ENCODE measurements around the gene ASB1. TPM values are rescaled to one million over a fixed set of nuclear protein-coding genes. Genes with fewer than 3 reads are reported as not detected.

ASB1 gene
- total RNA-seq, 1 donor from 2014 or later = 35.2 TPM

DNA sequence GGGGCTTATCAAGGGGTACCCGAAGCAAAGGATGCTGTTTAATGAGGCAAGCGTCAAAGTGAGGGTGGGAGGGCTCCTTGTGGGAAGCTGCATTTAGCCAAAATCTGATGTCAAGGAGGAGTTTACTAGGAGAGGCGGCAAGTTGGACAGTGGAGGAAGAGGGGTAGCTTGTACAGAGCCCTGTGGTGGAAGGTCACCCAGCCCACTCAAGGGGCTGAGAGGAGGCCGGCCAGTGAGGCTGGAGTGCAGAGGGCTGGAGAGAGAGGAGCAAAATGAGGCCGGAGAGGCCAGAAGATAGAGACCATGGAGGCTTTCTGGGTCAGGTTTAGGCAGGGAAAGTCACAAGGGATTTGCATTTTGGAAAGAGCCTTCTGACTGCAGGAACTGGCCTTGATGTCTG, 49.5 kb downstream of the ASB1 start:
- peaks cover 8% of the 10 kb centered on the region for H3K27me3 Mint-ChIP-seq (ENCODE audit: insufficient read depth)
- no peaks in the 10 kb centered on the region for H3K36me3 Mint-ChIP-seq (ENCODE audit: low read depth)
- H3K4me1 Mint-ChIP-seq (ENCODE audit: low read depth) = no peaks in the 10 kb centered on the region
- DNase-seq (ENCODE audit: low spot score) = no peak
- no peak overlapping the region for H3K4me3 Mint-ChIP-seq
- intact Hi-C loops (cut with micrococcal nuclease) = no loop called here
- H3K9me3 Mint-ChIP-seq = peaks cover 41% of the 10 kb centered on the region
- H3K27ac Mint-ChIP-seq = no peak overlapping the region

DNA sequence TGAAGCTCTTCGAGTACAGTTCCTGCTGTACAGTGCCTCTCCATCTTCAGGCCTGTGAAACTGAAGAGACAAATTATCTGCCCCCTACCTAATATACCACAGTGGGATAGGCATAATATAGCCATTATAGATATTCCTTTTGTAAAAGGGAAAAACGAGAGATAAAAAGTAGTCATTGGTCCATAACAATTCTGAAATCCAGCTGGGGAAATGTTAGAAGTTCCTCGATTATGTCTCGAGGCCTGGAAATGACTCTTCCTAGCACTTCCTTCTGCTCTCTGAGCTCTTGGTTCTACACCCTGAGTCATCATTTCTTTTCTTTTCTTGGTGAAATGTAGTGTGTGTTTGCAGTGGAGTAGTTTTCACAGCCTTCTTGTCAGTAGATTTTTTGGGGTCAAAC, 51.5 kb downstream of the ASB1 start:
- Mint-ChIP-seq H3K4me3 (no peak overlapping the region), H3K9me3 (peaks cover 26% of the 10 kb centered on the region), H3K27me3 (ENCODE audit: insufficient read depth) (peaks cover 3% of the 10 kb centered on the region), H3K27ac (no peak overlapping the region), H3K4me1 (ENCODE audit: low read depth) (no peaks in the 10 kb centered on the region), H3K36me3 (ENCODE audit: low read depth) (no peaks in the 10 kb centered on the region)
- intact Hi-C loops (cut with micrococcal nuclease) = no loop called here
- no peak for DNase-seq (ENCODE audit: low spot score)

DNA sequence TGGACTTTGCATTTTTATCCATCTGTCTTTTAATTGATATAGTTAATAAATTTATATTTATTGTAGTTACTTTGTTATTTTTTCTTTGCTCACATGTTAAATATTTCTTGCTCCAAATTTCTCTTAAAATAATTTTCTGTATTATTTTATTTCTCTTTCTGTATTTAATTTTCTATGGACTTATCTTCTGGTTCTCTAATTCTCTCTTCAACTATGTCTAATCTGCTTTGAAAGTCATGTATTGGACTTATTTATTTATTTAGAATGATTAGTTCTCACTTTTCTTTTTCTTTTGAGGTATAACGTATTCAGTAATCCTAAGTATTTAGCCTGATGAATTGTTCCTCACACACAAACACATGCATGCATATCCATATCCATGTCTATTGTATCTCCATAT, 53.1 kb downstream of the ASB1 start:
- Mint-ChIP-seq H3K9me3 (peaks cover 13% of the 10 kb centered on the region), H3K4me1 (ENCODE audit: low read depth) (no peaks in the 10 kb centered on the region), H3K36me3 (ENCODE audit: low read depth) (no peaks in the 10 kb centered on the region), H3K4me3 (no peak overlapping the region), H3K27me3 (ENCODE audit: insufficient read depth) (peaks cover 3% of the 10 kb centered on the region), H3K27ac (no peak overlapping the region)
- no peak for DNase-seq (ENCODE audit: low spot score)
- intact Hi-C loops (cut with micrococcal nuclease) = no loop called here

DNA sequence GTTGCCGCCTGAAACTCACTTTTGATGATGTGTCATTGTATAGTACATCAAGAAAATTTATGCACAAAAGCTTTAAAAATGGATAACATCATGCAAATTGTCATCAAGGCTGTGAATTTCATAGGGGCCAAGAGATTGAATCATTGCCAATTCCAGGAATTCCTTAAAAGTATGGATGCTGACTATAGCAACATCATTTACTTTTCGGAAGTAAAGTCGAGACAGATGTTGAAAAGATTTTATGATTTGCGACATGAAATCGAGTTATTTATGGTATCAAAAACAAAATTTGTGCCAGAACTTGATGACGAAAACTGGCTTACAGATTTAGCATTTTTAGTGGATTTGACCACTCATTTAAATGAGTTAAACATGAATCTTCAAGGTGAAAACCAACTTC, 56.3 kb downstream of the ASB1 start:
- Mint-ChIP-seq H3K4me3 (no peak overlapping the region), H3K27ac (no peak overlapping the region), H3K36me3 (ENCODE audit: low read depth) (no peaks in the 10 kb centered on the region), H3K27me3 (ENCODE audit: insufficient read depth) (no peaks in the 10 kb centered on the region), H3K9me3 (peaks cover 13% of the 10 kb centered on the region), H3K4me1 (ENCODE audit: low read depth) (no peaks in the 10 kb centered on the region)
- intact Hi-C loops (cut with micrococcal nuclease) = no loop called here
- DNase-seq (ENCODE audit: low spot score) = no peak

DNA sequence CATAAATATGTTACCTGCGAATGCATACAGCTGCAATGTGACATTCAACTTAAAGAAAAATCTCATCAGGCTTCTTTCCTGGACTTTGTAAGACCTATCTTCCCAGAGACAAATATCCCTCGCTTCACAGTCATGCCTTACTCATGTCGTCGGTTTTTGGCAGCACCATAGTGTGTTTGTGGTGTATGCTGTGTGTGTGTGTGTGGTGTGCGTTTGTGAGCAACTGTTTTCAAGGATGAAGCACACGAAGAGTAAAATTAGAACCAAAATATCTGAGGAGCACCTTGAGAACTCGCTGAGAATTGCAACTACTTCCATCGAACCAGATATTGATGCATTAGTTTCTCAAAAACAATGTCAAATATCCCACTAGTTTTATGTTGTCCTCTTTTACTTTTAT, 56.9 kb downstream of the ASB1 start:
- peaks cover 8% of the 10 kb centered on the region for H3K9me3 Mint-ChIP-seq
- no peak overlapping the region for H3K4me3 Mint-ChIP-seq
- no peaks in the 10 kb centered on the region for H3K27me3 Mint-ChIP-seq (ENCODE audit: insufficient read depth)
- H3K36me3 Mint-ChIP-seq (ENCODE audit: low read depth) = no peaks in the 10 kb centered on the region
- no peak for DNase-seq (ENCODE audit: low spot score)
- H3K27ac Mint-ChIP-seq = no peak overlapping the region
- intact Hi-C loops (cut with micrococcal nuclease) = no loop called here
- no peaks in the 10 kb centered on the region for H3K4me1 Mint-ChIP-seq (ENCODE audit: low read depth)

DNA sequence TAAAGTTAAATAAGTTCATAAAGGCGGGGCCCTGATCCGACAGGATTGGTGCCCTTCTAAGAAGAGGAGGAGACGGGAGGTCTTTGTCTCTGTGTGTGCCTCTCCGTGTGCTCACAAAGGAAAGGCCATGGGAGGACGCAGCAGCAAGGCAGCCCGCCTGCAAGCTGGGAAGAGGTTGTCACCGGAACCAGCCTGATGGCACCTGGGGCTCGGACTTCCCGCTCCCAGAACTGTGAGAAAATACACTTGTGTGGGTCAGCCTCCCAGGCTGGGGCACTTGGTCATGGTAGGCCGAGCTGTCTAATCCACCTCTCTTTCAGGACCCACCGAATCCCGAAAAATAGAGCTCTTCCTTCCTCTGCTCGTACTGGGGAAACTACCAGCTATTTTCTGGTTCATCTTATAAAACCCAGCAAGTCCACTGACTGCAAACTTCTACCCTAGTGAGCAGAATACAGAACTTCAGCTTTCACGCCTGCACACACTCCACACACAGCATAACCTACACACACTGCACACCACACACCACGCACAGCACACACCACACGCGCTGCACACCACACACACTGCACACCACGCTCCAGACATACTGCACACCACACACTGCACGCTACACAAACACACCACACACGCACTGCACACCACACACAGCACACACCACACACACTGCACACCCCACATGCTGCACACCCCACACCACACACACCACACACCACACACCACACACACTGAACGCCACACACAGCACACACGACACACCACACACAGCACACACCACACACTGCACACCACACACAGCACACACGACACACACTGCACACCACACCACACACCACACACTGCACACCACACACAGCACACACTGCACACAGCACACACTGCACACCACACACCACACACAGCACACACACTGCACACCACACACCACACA, 58.1 kb downstream of the ASB1 start:
- Mint-ChIP-seq H3K4me1 (ENCODE audit: low read depth) (no peaks in the 10 kb centered on the region), H3K36me3 (ENCODE audit: low read depth) (no peaks in the 10 kb centered on the region), H3K27ac (no peak overlapping the region), H3K4me3 (no peak overlapping the region), H3K9me3 (peaks cover 8% of the 10 kb centered on the region), H3K27me3 (ENCODE audit: insufficient read depth) (no peaks in the 10 kb centered on the region)
- no peak for DNase-seq (ENCODE audit: low spot score)
- intact Hi-C loops (cut with micrococcal nuclease) = no loop called here

DNA sequence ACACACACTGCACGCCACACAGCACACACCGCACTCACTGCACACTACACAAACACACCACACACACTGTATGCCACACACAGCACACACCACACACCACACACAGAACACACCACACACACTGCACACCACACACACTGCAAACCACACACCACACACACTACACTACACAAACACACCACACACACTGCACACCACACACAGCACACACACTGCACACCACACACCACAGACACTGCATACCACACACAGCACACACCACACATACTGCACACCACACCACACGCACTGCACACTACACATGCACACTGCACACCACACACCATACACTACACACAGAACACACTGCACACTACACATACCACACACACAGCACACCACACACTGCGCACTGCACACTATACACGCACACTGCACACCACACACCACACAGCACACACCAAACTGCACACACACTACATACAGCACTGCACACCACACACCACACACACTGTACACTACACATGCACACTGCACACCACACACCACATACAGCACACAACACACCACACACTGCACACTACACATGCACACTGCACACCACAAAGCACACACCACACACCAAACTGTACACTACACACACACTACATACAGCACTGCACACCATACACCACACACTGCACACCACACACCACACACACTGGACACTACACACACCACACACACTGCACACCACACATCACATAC, 59.6 kb downstream of the ASB1 start:
- intact Hi-C loops (cut with micrococcal nuclease) = no loop called here
- Mint-ChIP-seq H3K27ac (no peak overlapping the region), H3K27me3 (ENCODE audit: insufficient read depth) (no peaks in the 10 kb centered on the region), H3K4me1 (ENCODE audit: low read depth) (no peaks in the 10 kb centered on the region), H3K36me3 (ENCODE audit: low read depth) (no peaks in the 10 kb centered on the region), H3K9me3 (no peaks in the 10 kb centered on the region), H3K4me3 (no peak overlapping the region)
- DNase-seq (ENCODE audit: low spot score) = no peak

DNA sequence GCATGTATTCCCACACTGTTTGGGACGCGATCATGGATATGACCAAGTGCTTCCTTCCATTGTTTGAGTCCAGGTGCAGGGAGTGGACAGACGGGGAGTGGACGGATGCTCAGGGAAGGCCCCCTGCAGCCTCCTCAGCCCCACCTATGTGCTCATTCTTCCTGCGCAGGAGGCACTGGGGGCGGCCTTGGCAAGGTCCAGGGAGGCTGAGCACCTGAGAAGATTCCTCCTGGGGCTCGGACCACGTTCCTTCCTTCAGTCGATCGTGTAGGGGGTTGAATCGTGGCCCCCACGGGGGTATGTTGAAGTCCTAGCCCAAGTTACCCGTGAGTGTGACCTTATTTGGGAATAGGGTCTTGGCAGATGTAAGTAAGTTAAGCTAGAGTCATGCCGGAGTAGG, 60.4 kb downstream of the ASB1 start:
- Mint-ChIP-seq H3K4me1 (ENCODE audit: low read depth) (no peaks in the 10 kb centered on the region), H3K9me3 (no peaks in the 10 kb centered on the region), H3K27me3 (ENCODE audit: insufficient read depth) (no peaks in the 10 kb centered on the region), H3K27ac (no peak overlapping the region), H3K36me3 (ENCODE audit: low read depth) (no peaks in the 10 kb centered on the region), H3K4me3 (no peak overlapping the region)
- DNase-seq (ENCODE audit: low spot score) = no peak
- intact Hi-C loops (cut with micrococcal nuclease) = no loop called here

DNA sequence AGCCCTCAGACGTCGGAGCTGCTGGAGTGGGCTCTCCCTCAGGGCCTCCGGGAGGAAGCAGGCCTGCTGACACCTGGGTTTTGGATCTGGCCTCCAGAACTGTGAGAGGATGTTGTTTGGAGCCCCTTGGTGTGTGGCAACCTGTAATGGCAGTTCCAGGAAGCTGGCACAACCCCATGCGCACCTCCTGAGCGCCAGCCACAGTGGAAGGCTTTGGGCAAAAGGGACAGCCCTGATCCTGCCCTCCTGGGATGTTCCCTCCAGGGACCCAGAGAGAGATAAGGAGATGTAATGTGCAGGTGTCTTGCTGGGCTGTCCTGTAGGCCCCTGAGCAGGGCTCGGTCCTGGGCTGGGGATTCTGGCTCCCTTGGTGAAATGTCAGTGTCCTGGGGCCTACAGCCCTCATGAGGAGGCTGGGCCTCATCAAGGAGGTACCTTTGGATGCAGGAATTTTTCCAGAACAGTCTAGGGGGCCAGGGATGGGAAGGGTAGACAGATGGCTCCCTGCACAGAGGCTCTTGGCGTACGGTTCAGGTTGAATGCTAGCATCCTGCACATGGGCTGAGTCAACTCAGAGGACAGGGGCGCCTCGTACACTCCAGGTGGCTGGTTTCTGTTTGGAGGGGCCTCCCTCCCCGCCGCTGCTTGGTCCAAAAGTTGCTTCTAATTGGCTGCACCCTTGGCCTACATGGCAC, 61.1 kb downstream of the ASB1 start:
- H3K9me3 Mint-ChIP-seq = no peaks in the 10 kb centered on the region
- intact Hi-C loops (cut with micrococcal nuclease) = no loop called here

DNA sequence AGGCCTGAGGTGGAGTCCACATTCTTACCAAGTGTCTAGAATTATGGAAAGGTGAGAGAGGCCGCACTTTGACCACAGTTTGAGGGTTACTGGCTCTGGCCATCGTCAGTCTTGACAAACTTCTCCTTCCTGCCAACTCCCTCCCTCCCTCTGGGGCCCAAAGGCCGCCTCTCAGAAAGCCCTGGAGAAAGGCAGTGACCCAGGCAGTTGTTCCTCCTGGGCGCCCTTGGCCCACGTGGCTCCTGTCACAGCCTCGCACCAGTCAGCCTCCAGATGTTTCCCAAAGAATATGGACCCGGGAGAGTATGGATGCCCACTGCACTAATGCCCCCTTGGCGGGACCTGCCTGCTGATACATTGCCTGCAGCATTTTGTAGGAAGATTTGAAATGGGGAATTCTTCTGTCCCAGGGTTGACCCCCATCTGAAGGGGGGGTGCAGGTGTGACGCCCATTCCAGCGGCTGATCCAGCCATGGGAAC, 61.7 kb downstream of the ASB1 start:
- H3K4me1 Mint-ChIP-seq (ENCODE audit: low read depth) = peaks cover 6% of the 10 kb centered on the region
- no peak overlapping the region for H3K4me3 Mint-ChIP-seq
- no peaks in the 10 kb centered on the region for H3K9me3 Mint-ChIP-seq
- intact Hi-C loops (cut with micrococcal nuclease) = no loop called here
- no peaks in the 10 kb centered on the region for H3K36me3 Mint-ChIP-seq (ENCODE audit: low read depth)
- peaks cover 2% of the 10 kb centered on the region for H3K27me3 Mint-ChIP-seq (ENCODE audit: insufficient read depth)
- H3K27ac Mint-ChIP-seq = no peak overlapping the region
- no peak for DNase-seq (ENCODE audit: low spot score)

More for the DNA sequence above, 61.1 kb downstream of the ASB1 start:
- DNase-seq (ENCODE audit: low spot score) = no peak
- no peak overlapping the region for H3K4me3 Mint-ChIP-seq
- H3K36me3 Mint-ChIP-seq (ENCODE audit: low read depth) = no peaks in the 10 kb centered on the region
- peaks cover 3% of the 10 kb centered on the region for H3K4me1 Mint-ChIP-seq (ENCODE audit: low read depth)
- no peak overlapping the region for H3K27ac Mint-ChIP-seq
- peaks cover 2% of the 10 kb centered on the region for H3K27me3 Mint-ChIP-seq (ENCODE audit: insufficient read depth)

DNA sequence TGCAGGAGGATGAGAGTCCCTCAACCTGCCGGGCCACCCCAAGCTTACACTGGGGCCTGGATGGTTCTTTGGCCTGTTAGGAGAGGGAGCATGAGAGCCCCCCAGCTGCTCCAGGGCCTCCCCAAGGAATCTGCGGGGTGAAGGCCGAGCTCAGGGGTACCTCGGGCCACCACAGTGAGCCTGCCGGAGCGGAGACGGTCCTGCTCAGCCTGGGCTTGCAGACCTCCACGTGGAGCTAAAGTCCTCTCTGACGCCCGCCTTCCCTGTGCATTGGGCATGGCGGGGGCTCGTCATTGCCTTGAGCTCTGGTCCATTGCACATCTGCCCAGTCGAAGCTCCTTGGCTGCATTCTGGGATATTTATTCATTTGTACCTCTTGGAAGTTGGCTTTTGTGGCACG, 62.7 kb downstream of the ASB1 start:
- Mint-ChIP-seq H3K4me1 (ENCODE audit: low read depth) (peaks cover 17% of the 10 kb centered on the region), H3K36me3 (ENCODE audit: low read depth) (no peaks in the 10 kb centered on the region), H3K27me3 (ENCODE audit: insufficient read depth) (peaks cover 2% of the 10 kb centered on the region), H3K4me3 (no peak overlapping the region), H3K27ac (no peak overlapping the region), H3K9me3 (no peaks in the 10 kb centered on the region)
- intact Hi-C loops (cut with micrococcal nuclease) = no loop called here
- no peak for DNase-seq (ENCODE audit: low spot score)

DNA sequence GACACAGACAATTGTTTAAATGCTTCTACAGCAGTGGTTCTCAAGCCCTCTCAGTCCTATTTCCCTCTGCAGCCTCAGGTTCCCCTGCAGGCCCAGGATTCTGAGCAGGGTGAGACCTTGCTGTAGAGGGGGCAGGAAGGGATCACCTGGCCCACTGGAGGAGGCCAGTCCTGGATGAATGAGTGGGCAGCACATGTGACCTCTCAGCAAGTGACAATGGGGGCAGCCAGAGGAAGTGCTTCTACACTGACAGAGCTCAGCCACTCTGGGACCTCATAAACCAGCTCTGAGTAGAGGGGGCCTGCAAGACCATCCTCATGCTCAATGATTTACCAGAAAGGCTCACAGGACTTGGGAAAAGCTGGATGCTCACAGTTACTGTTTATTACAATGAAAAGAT, 63.2 kb downstream of the ASB1 start:
- Mint-ChIP-seq H3K4me1 (ENCODE audit: low read depth) (peaks cover 22% of the 10 kb centered on the region), H3K27ac (no peak overlapping the region), H3K36me3 (ENCODE audit: low read depth) (no peaks in the 10 kb centered on the region), H3K4me3 (no peak overlapping the region), H3K27me3 (ENCODE audit: insufficient read depth) (peaks cover 2% of the 10 kb centered on the region), H3K9me3 (no peaks in the 10 kb centered on the region)
- no peak for DNase-seq (ENCODE audit: low spot score)
- intact Hi-C loops (cut with micrococcal nuclease) = no loop called here

DNA sequence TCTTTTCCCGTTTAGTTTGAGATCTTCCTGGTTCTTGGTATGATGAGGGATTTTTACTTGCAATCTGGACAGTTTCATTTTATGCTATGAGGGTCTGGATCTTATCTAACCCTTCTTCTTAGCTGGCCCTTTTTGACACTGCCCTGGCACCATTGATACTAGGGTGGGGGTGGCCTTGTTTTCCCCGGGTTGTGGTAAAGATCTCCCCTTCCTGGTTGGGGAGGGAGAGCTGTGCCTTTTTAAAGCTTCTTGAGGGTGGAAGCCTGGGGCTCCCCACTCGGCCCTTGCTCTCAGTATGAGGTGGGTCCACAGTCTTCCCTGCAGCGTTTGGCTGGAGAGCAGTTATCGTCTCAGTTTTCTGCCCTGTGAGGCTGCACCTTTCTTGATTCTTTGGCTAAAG, 66.1 kb downstream of the ASB1 start:
- intact Hi-C loops (cut with micrococcal nuclease) = no loop called here
- H3K36me3 Mint-ChIP-seq (ENCODE audit: low read depth) = no peaks in the 10 kb centered on the region
- no peak overlapping the region for H3K4me3 Mint-ChIP-seq
- peaks cover 22% of the 10 kb centered on the region for H3K4me1 Mint-ChIP-seq (ENCODE audit: low read depth)
- DNase-seq (ENCODE audit: low spot score) = no peak
- H3K9me3 Mint-ChIP-seq = no peaks in the 10 kb centered on the region
- no peak overlapping the region for H3K27ac Mint-ChIP-seq
- peaks cover 6% of the 10 kb centered on the region for H3K27me3 Mint-ChIP-seq (ENCODE audit: insufficient read depth)

Data from activated T-helper 1 cell treated with anti-CD3 and anti-CD28 coated beads, Interleukin-12 subunit alpha, Interleukin-12 subunit beta, Interleukin-2, Interleukin-4 antibody, amounts not matched to agents 30 ng/mL and 10 ng/mL and 1 ng/mL, durations not matched to agents 14 hours and 24 hours and 36 hours (primary cell).